Endothelial cell of umbilical vein (primary cell): Measurements from ENCODE around the gene ADGRL3. TPM values are rescaled to one million over a fixed set of nuclear protein-coding genes. Genes with fewer than 3 reads are reported as not detected.

ENCODE experiments used
- BruUV-seq: library from RNA; stranded (reverse); fragments of 400-500 nt; replicated peaks from 2 replicates; lab custom pipeline; 2021; lab: Mats Ljungman, UMichigan
- CTCF ChIA-PET: fragments of 300-600, 350-600 bp; sonication (Branson Sonifier 250); formaldehyde crosslinking; loops from one replicate; lab custom pipeline; 2021; ENCODE audit warnings: antibody characterized with exemption, inconsistent platforms; lab: Charles Lee
- POLR2A ChIA-PET: fragments of 300-600, 350-600 bp; sonication (Branson Sonifier 250); formaldehyde crosslinking; loops from one replicate; lab custom pipeline; 2021; ENCODE audit warnings: antibody characterized with exemption, inconsistent platforms; lab: Charles Lee
- DNase-seq: peaks from one replicate; pipeline ENCODE4 v3.0.0-alpha.2; 2011; ENCODE audit warnings: low read depth, low spot score
- FAIRE-seq: peaks from 2 replicates; lab custom pipeline; 2011; peaks lifted over from hg19 to GRCh38; lab: Jason Lieb, UNC
- H2AFZ ChIP-seq: 2 replicates; pipeline ENCODE4 v1.6.0; 2012; ENCODE audit warnings: low read depth, low read length, control low read depth, inconsistent platforms
- H3K27ac ChIP-seq: 2 replicates; pipeline ENCODE4 v1.5.1; 2011; ENCODE audit warnings: low read depth, mild to moderate bottlenecking, control low read depth, low read length, moderate library complexity; ENCODE audit not compliant: insufficient read depth
- H3K27me3 ChIP-seq, 2 experiments: 2 replicates each; pipeline versions ENCODE4 v1.6.0 to v1.6.1; 2011; ENCODE audit warnings: low read length in 2 of 2, mixed read lengths in 1 of 2; ENCODE audit not compliant: control insufficient read depth in 2 of 2, insufficient read depth in 2 of 2
- H3K36me3 ChIP-seq, 2 experiments: 2 replicates in 1 of 2; 3 replicates in 1 of 2; pipeline ENCODE4 v1.5.1; 2011; ENCODE audit warnings: low read length in 2 of 2, mild to moderate bottlenecking in 1 of 2, moderate library complexity in 1 of 2; ENCODE audit not compliant: control insufficient read depth in 2 of 2, insufficient read depth in 2 of 2; ENCODE audit errors: extremely low read depth in 1 of 2
- H3K4me1 ChIP-seq: 3 replicates; pipeline ENCODE4 v1.5.1; 2011; ENCODE audit warnings: mild to moderate bottlenecking, low read length; ENCODE audit not compliant: control insufficient read depth, insufficient read depth; ENCODE audit errors: extremely low read depth
- H3K4me2 ChIP-seq: 2 replicates; pipeline ENCODE4 v1.6.1; 2011; ENCODE audit warnings: low read length, control low read depth, mixed read lengths; ENCODE audit not compliant: insufficient read depth
- H3K4me3 ChIP-seq, 3 experiments: fragments of 200-600 bp in 1 of 3; sonication (generic), shearing (Covaris generic) in 1 of 3; replicated peaks in 1 of 3; 2 replicates each; pipeline ENCODE4 v1.5.1; 2011 to 2016; ENCODE audit warnings: control low read depth in 3 of 3, low read length in 3 of 3, mild to moderate bottlenecking in 2 of 3, inconsistent platforms in 1 of 3, low read depth in 1 of 3, moderate library complexity in 1 of 3; ENCODE audit not compliant: insufficient read depth in 1 of 3
- H3K79me2 ChIP-seq: 2 replicates; pipeline ENCODE4 v1.6.0; 2012; ENCODE audit warnings: low read length, inconsistent platforms; ENCODE audit not compliant: control insufficient read depth, insufficient read depth
- H3K9ac ChIP-seq: replicated peaks from 2 replicates; pipeline ENCODE3; 2011; ENCODE audit warnings: low read length, control low read depth; ENCODE audit not compliant: insufficient read depth; ENCODE audit errors: extremely low read depth
- H3K9me1 ChIP-seq: replicated peaks from 3 replicates; pipeline ENCODE4 v1.6.0; 2011; ENCODE audit warnings: mild to moderate bottlenecking, low read length; ENCODE audit not compliant: control insufficient read depth, insufficient read depth; ENCODE audit errors: extremely low read depth
- H3K9me3 ChIP-seq: replicated peaks from 2 replicates; pipeline ENCODE4 v1.5.1; 2012; ENCODE audit warnings: low read length, inconsistent platforms; ENCODE audit not compliant: control insufficient read depth, insufficient read depth
- H4K20me1 ChIP-seq: replicated peaks from 2 replicates; pipeline ENCODE3; 2011; ENCODE audit warnings: mild to moderate bottlenecking, low read length; ENCODE audit not compliant: control insufficient read depth, insufficient read depth; ENCODE audit errors: extremely low read depth
- CTCF ChIP-seq, 2 donors: IDR thresholded peaks; 1 replicate in 1 of 2; 2 replicates in 1 of 2; pipeline ENCODE4 v1.5.1; 2011; ENCODE audit warnings: low read length in 2 of 2, mild to moderate bottlenecking in 2 of 2, moderate library complexity in 2 of 2, control low read depth in 1 of 2, inconsistent platforms in 1 of 2, low read depth in 1 of 2; ENCODE audit not compliant: insufficient read depth in 1 of 2; ENCODE audit errors: extremely low read depth in 1 of 2
- EZH2 ChIP-seq: IDR thresholded peaks from 2 replicates; pipeline ENCODE4 v1.6.1; 2012; ENCODE audit warnings: borderline replicate concordance, low read depth, mild to moderate bottlenecking, moderate library complexity, low read length, inconsistent platforms; ENCODE audit not compliant: severe bottlenecking
- FOS ChIP-seq: IDR thresholded peaks from 2 replicates; pipeline ENCODE4 v1.6.1; 2011; ENCODE audit warnings: mild to moderate bottlenecking, low read length, moderate library complexity, borderline replicate concordance; ENCODE audit not compliant: insufficient read depth
- GATA2 ChIP-seq: IDR thresholded peaks from 2 replicates; pipeline ENCODE4 v1.7.0; 2011; ENCODE audit warnings: low read depth, mild to moderate bottlenecking, moderate library complexity, mixed read lengths, low read length; ENCODE audit not compliant: insufficient read length, insufficient read depth
- JUN ChIP-seq: IDR thresholded peaks from 2 replicates; pipeline ENCODE4 v1.6.1; 2011; ENCODE audit warnings: borderline replicate concordance, low read depth; ENCODE audit not compliant: insufficient read length, insufficient read depth
- MAX ChIP-seq: IDR thresholded peaks from 2 replicates; pipeline ENCODE4 v1.6.1; 2011; ENCODE audit not compliant: insufficient read depth, insufficient read length
- MYC ChIP-seq: IDR thresholded peaks from one replicate; pipeline ENCODE4 v1.6.1; 2011; ENCODE audit warnings: mild to moderate bottlenecking, low read depth, low read length
- POLR2A ChIP-seq: IDR thresholded peaks from 2 replicates; pipeline ENCODE4 v1.6.1; 2012; ENCODE audit warnings: low read depth, mild to moderate bottlenecking, control low read depth, low read length
- POLR2AphosphoS5 ChIP-seq: IDR thresholded peaks from 2 replicates; pipeline ENCODE4 v1.6.1; 2012; ENCODE audit warnings: low read depth, mild to moderate bottlenecking, control low read depth, low read length, moderate library complexity; ENCODE audit not compliant: insufficient read depth
- dilution Hi-C: fragments of 300-500 bp; cut with MboI; formaldehyde crosslinking; loops from one replicate; pipeline ENCODE4 v1.15.0; 2019; ENCODE audit warnings: low sequenced_read_pairs; ENCODE audit not compliant: extremely low pct_ligation_motif_present
- intact Hi-C: fragments of 100-400 bp; cut with micrococcal nuclease; formaldehyde crosslinking; loops from one replicate; pipeline ENCODE4 v1.10.0; 2022
- polyA plus RNA-seq, 4 experiments: library from polyadenylated mRNA; depleted of rRNA in 3 of 4; stranded (reverse) in 3 of 4; unstranded in 1 of 4; fragments of >200 nt; gene quantifications; 2 replicates each; pipeline versions ENCODE4 v1.2.1 to v1.2.3, GENCODE V29; 2011 to 2012; ENCODE audit warnings: missing spikeins in 1 of 4
- total RNA-seq: library from RNA; stranded (reverse); gene quantifications from 2 replicates; pipeline ENCODE4 v1.2.3, GENCODE V29; 2021

ADGRL3 gene
- total and polyA plus RNA-seq, 2 donors (not counting 3 experiments of a cell fraction or from before 2014, with no cell fraction given): not detected

GRCh38 chr4:61389640-61390039, 189.5 kb downstream of the ADGRL3 start:
- no peaks in the 10 kb centered on the region for H3K9me3 ChIP-seq
- H3K4me1 ChIP-seq: no peaks in the 10 kb centered on the region
- DNase-seq: no peak
- no peak overlapping the region for H3K27ac ChIP-seq
- TF ChIP-seq JUN: no peak
- no peak for TF ChIP-seq POLR2AphosphoS5
- TF ChIP-seq MYC: no peak
- TF ChIP-seq FOS: no peak
- no peak for TF ChIP-seq MAX
- TF ChIP-seq CTCF (IDR thresholded peaks at IDR 0.05; ENCODE audit: extremely low read depth in 1 of 2, insufficient read depth in 1 of 2, low read depth in 1 of 2, low read length in 2 of 2): no peak
- TF ChIP-seq GATA2: no peak
- TF ChIP-seq POLR2A: no peak
- TF ChIP-seq EZH2: no peak
- FAIRE-seq: no peak
- no peaks in the 10 kb centered on the region for H3K36me3 ChIP-seq
- no peak overlapping the region for H3K9ac ChIP-seq
- no TSS peak for BruUV-seq
- H3K4me3 ChIP-seq: no peak overlapping the region
- H2AFZ ChIP-seq: no peak overlapping the region
- intact Hi-C loops (no loop called here), dilution Hi-C loops (no loop called here)
- no peak overlapping the region for H3K4me2 ChIP-seq
- H3K79me2 ChIP-seq: no peaks in the 10 kb centered on the region
- ChIA-PET CTCF (interaction anchor here (0.5 kb wide), 1 partner anchor 31 kb away, joined by 3 read pairs; no protein-coding TSS in a partner anchor), POLR2A (no interaction called here)
- H4K20me1 ChIP-seq: no peaks in the 10 kb centered on the region
- no peaks in the 10 kb centered on the region for H3K27me3 ChIP-seq
- no peaks in the 10 kb centered on the region for H3K9me1 ChIP-seq
